ENCODE data around the gene MED12L.

Gene MED12L

GRCh38 chr3:151366993-151367392 lies 281.5 kb downstream of the MED12L start:
- TF ChIP-seq TCF4 (CRISPR knock-in tag; IDR thresholded peaks at IDR 0.05; ENCODE audit: borderline replicate concordance) (no peak), TOX (CRISPR knock-in tag; IDR thresholded peaks at IDR 0.05; ENCODE audit: borderline replicate concordance) (no peak), CSDC2 (CRISPR knock-in tag; IDR thresholded peaks at IDR 0.05) (no peak), ZFP30 (CRISPR knock-in tag; IDR thresholded peaks at IDR 0.05) (no peak), RARB (CRISPR knock-in tag; IDR thresholded peaks at IDR 0.05) (no peak), ZFP3 (CRISPR knock-in tag; IDR thresholded peaks at IDR 0.05) (no peak)
- no peak for ATAC-seq

- no peak for TF ChIP-seq CREB5 (CRISPR knock-in tag; IDR thresholded peaks at IDR 0.05; ENCODE audit: low read depth)
- TF ChIP-seq TCF4 (CRISPR knock-in tag; IDR thresholded peaks at IDR 0.05; ENCODE audit: borderline replicate concordance): no peak
Observed at GRCh38 chr3:151367448-151367847, 282.0 kb downstream of the MED12L start.

GRCh38 chr3:151371526-151371925 lies 286.1 kb downstream of the MED12L start:
- TF ChIP-seq ISL1 (CRISPR knock-in tag; IDR thresholded peaks at IDR 0.05) (no peak), POU6F1 (CRISPR knock-in tag; IDR thresholded peaks at IDR 0.05; ENCODE audit: borderline replicate concordance, low read depth) (no peak), RARB (CRISPR knock-in tag; IDR thresholded peaks at IDR 0.05) (no peak), TCF4 (CRISPR knock-in tag; IDR thresholded peaks at IDR 0.05; ENCODE audit: borderline replicate concordance) (no peak), ZNF70 (CRISPR knock-in tag; IDR thresholded peaks at IDR 0.05) (no peak), PPARA (CRISPR knock-in tag; IDR thresholded peaks at IDR 0.05; ENCODE audit: borderline replicate concordance) (no peak), ZNF8 (CRISPR knock-in tag; IDR thresholded peaks at IDR 0.05) (no peak)
- no peak for ATAC-seq

More at GRCh38 chr3:151367448-151367847, 282.0 kb downstream of the MED12L start:
- no peak for ATAC-seq

GRCh38 chr3:151372063-151372820 lies 286.8 kb downstream of the MED12L start:
- ATAC-seq: no peak
- TF ChIP-seq TOX (CRISPR knock-in tag; IDR thresholded peaks at IDR 0.05; ENCODE audit: borderline replicate concordance): no peak
- TF ChIP-seq RARB (CRISPR knock-in tag; IDR thresholded peaks at IDR 0.05): no peak
- no peak for TF ChIP-seq SNAI2 (CRISPR knock-in tag; IDR thresholded peaks at IDR 0.05)

- ATAC-seq: no peak
- no peak for TF ChIP-seq ISL1 (CRISPR knock-in tag; IDR thresholded peaks at IDR 0.05)
- no peak for TF ChIP-seq RARB (CRISPR knock-in tag; IDR thresholded peaks at IDR 0.05)
- no peak for TF ChIP-seq ZFP30 (CRISPR knock-in tag; IDR thresholded peaks at IDR 0.05)
- no peak for TF ChIP-seq TCF4 (CRISPR knock-in tag; IDR thresholded peaks at IDR 0.05; ENCODE audit: borderline replicate concordance)
Observed at GRCh38 chr3:151377768-151378385, 292.4 kb downstream of the MED12L start.

- no peak for TF ChIP-seq BACH2 (CRISPR knock-in tag; IDR thresholded peaks at IDR 0.05; ENCODE audit: borderline replicate concordance)
- ATAC-seq: peak; percentile 91
Observed at GRCh38 chr3:151379083-151379734, 293.7 kb downstream of the MED12L start.

- no peak for ATAC-seq
Observed at GRCh38 chr3:151382671-151383070, 297.2 kb downstream of the MED12L start.

More at GRCh38 chr3:151382671-151383070, 297.2 kb downstream of the MED12L start:
- no peak for TF ChIP-seq RARB (CRISPR knock-in tag; IDR thresholded peaks at IDR 0.05)
- TF ChIP-seq TSHZ2 (CRISPR knock-in tag; IDR thresholded peaks at IDR 0.05): no peak
- no peak for TF ChIP-seq ZNF70 (CRISPR knock-in tag; IDR thresholded peaks at IDR 0.05)
- no peak for TF ChIP-seq ZNF8 (CRISPR knock-in tag; IDR thresholded peaks at IDR 0.05)
- no peak for TF ChIP-seq ARNTL (CRISPR knock-in tag; IDR thresholded peaks at IDR 0.05; ENCODE audit: borderline replicate concordance, low read depth)
- TF ChIP-seq BACH2 (CRISPR knock-in tag; IDR thresholded peaks at IDR 0.05; ENCODE audit: borderline replicate concordance): no peak
- TF ChIP-seq PPARA (CRISPR knock-in tag; IDR thresholded peaks at IDR 0.05; ENCODE audit: borderline replicate concordance): no peak
- TF ChIP-seq CREB5 (CRISPR knock-in tag; IDR thresholded peaks at IDR 0.05; ENCODE audit: low read depth): no peak
- no peak for TF ChIP-seq CSDC2 (CRISPR knock-in tag; IDR thresholded peaks at IDR 0.05)
- no peak for TF ChIP-seq SNAI2 (CRISPR knock-in tag; IDR thresholded peaks at IDR 0.05)
- TF ChIP-seq CSRNP3 (CRISPR knock-in tag; IDR thresholded peaks at IDR 0.05): no peak
- no peak for TF ChIP-seq GLIS3 (CRISPR knock-in tag; IDR thresholded peaks at IDR 0.05)
- no peak for TF ChIP-seq TCF4 (CRISPR knock-in tag; IDR thresholded peaks at IDR 0.05; ENCODE audit: borderline replicate concordance)
- no peak for TF ChIP-seq ISL1 (CRISPR knock-in tag; IDR thresholded peaks at IDR 0.05)
